CD4-positive, alpha-beta T cell (primary cell): Measurements from ENCODE around the gene OGT. TPM values are rescaled to one million over a fixed set of nuclear protein-coding genes. Genes with fewer than 3 reads are reported as not detected.
"Not testable (repeated sequence)": the region's sequence is repeated elsewhere in the genome, so short reads cannot be mapped to it uniquely, and the experiment has no call there.

Source experiments
- ATAC-seq: fragments of 200-7000 bp; cut with Tn5 transposase; one replicate; pipeline ENCODE4 v1.10.0; 2022; ENCODE audit warnings: mild to moderate bottlenecking; ENCODE audit not compliant: poor library complexity
- CTCF ChIA-PET: fragments of 350-600 bp; sonication (Branson Sonifier 250); formaldehyde crosslinking; loops from one replicate; lab custom pipeline; 2021; ENCODE audit warnings: antibody characterized with exemption, inconsistent platforms; lab: Charles Lee
- POLR2A ChIA-PET: fragments of 350-600 bp; sonication (Branson Sonifier 250); formaldehyde crosslinking; loops from one replicate; lab custom pipeline; 2021; ENCODE audit warnings: antibody characterized with exemption, inconsistent platforms; lab: Charles Lee
- DNase-seq, 14 experiments: peaks; one replicate each; pipeline ENCODE4 v3.0.0-alpha.2; 2013 to 2020; ENCODE audit warnings: mixed read lengths in 2 of 14
- H3K27ac ChIP-seq, 2 donors: one replicate each; pipeline versions ENCODE4 v1.5.1 to v1.7.0; 2013; ENCODE audit warnings: low read length in 2 of 2, low read depth in 1 of 2, mild to moderate bottlenecking in 1 of 2
- H3K27me3 ChIP-seq, 2 experiments: 1 replicate in 1 of 2; 2 replicates in 1 of 2; pipeline versions ENCODE4 v1.6.1 to v1.7.0; 2013; ENCODE audit warnings: low read length in 2 of 2, control low read depth in 1 of 2, mild to moderate bottlenecking in 1 of 2, moderate library complexity in 1 of 2; ENCODE audit not compliant: insufficient read depth in 2 of 2, control insufficient read depth in 1 of 2
- H3K36me3 ChIP-seq: one replicate; pipeline ENCODE4 v1.6.1; 2013; ENCODE audit warnings: low read length, control low read depth; ENCODE audit not compliant: insufficient read depth
- H3K4me1 ChIP-seq: one replicate; pipeline ENCODE4 v1.6.1; 2013; ENCODE audit warnings: low read length, control low read depth; ENCODE audit not compliant: insufficient read depth
- H3K4me3 ChIP-seq: one replicate; pipeline ENCODE4 v1.5.1; 2013; ENCODE audit warnings: mild to moderate bottlenecking, low read length, moderate library complexity
- H3K9me3 ChIP-seq, 2 experiments: 1 replicate in 1 of 2; 2 replicates in 1 of 2; pipeline versions ENCODE4 v1.6.1 to v1.7.0; 2013; ENCODE audit warnings: low read length in 2 of 2, mild to moderate bottlenecking in 2 of 2, control low read depth in 1 of 2, moderate library complexity in 1 of 2; ENCODE audit not compliant: control insufficient read depth in 1 of 2, insufficient read depth in 1 of 2
- H3K27ac Mint-ChIP-seq: one replicate; pipeline ENCODE4 v1.8.0; 2020; ENCODE audit warnings: mixed read lengths
- H3K27me3 Mint-ChIP-seq: one replicate; pipeline ENCODE4 v1.8.0; 2021; ENCODE audit warnings: mixed read lengths
- H3K36me3 Mint-ChIP-seq: one replicate; pipeline ENCODE4 v1.8.0; 2021; ENCODE audit warnings: low read depth, mixed read lengths
- H3K4me1 Mint-ChIP-seq: one replicate; pipeline ENCODE4 v1.8.0; 2021; ENCODE audit warnings: low read depth, mixed read lengths
- H3K4me3 Mint-ChIP-seq: one replicate; pipeline ENCODE4 v1.8.0; 2020; ENCODE audit warnings: mild to moderate bottlenecking, mixed read lengths
- H3K9me3 Mint-ChIP-seq: one replicate; pipeline ENCODE4 v1.8.0; 2020; ENCODE audit warnings: mixed read lengths
- CTCF ChIP-seq: fragments of 200-600 bp; IDR thresholded peaks from one replicate; pipeline ENCODE4 v1.8.0; 2022; ENCODE audit warnings: antibody characterized with exemption, mild to moderate bottlenecking
- intact Hi-C, 2 experiments: fragments of 100-400 bp; cut with DNase I in 1 of 2; cut with micrococcal nuclease in 1 of 2; formaldehyde crosslinking; loops; one replicate each; pipeline versions ENCODE4 v1.15.1 to v1.9.0; 2023 to 2025; cut with DNase I, micrococcal nuclease
- total RNA-seq, 174 experiments: library from RNA in 2 of 174; stranded (reverse) in 2 of 174; gene quantifications; one replicate each; pipeline ENCODE4 v1.2.3 and lab custom pipeline; 2021 to 2026

OGT gene
- total RNA-seq, 2 experiments from 2014 or later, result 279 to 295 TPM

DNA sequence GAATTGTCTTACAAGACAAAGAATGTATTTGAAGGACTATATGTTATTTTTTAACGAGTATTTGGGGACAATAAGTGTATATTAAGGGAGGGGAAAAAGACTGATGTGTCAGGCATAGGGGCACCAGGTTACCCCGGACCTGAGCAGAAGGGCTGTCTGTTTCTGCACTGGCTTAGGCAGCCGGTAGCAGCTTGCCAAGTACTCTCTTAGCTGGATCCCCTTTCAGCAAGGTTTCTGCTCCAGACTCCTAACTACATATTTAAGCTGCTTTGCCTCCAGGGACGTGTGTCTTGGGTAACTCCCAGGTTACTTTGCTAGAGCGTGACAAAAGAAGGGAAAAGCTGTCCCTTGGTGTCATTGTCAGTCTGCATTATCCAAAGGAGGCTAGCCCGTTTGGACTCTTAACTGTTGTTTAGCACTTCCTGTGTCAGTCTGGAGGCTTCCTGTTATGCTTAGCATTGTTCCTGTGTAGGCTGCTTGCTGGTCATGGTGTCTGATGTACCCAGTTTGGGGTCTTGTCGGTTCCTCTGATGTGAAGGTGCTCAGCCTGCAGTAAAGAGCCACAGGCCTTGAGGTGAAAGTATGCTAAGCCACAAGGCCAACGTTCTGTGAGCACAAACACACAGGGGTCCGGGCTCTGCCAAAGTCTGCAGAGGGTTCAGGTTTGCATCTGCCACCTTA, 73.8 kb downstream of the OGT start:
- ChIA-PET CTCF (no interaction called here), POLR2A (interaction anchor here (1.2 to 3.3 kb wide), 5 partner anchors 10 to 240 kb away, joined by 3 to 12 read pairs (median 4); partner anchors contain the start of genes CXCR3, OGT and TAF1)
- peak overlapping the region in 1 of 2 donors; percentile 26 for H3K27ac ChIP-seq
- H3K4me1 ChIP-seq, result peaks cover 45% of the 10 kb centered on the region
- intact Hi-C loops, result loop anchor here in 1 of 2 experiments (5.0 kb wide), 1 partner anchor 46 kb away; no protein-coding TSS in a partner anchor
- H3K36me3 Mint-ChIP-seq, result peaks cover 84% of the 10 kb centered on the region
- TF ChIP-seq CTCF, result no peak
- peaks cover 50% of the 10 kb centered on the region for H3K36me3 ChIP-seq
- H3K27ac Mint-ChIP-seq, result peak overlapping the region; percentile 93
- ATAC-seq (peak; percentile 74), DNase-seq (peak in 5 of 14 experiments; percentile 11 to 61 (median 45))
- no peaks in the 10 kb centered on the region for H3K27me3 ChIP-seq
- H3K4me1 Mint-ChIP-seq, result peaks cover 45% of the 10 kb centered on the region
- H3K4me3 Mint-ChIP-seq, result peak overlapping the region; percentile 58
- H3K4me3 ChIP-seq, result no peak overlapping the region
- no peaks in the 10 kb centered on the region for H3K27me3 Mint-ChIP-seq
- H3K9me3 Mint-ChIP-seq, result no peaks in the 10 kb centered on the region
- H3K9me3 ChIP-seq, result no peaks in the 10 kb centered on the region

DNA sequence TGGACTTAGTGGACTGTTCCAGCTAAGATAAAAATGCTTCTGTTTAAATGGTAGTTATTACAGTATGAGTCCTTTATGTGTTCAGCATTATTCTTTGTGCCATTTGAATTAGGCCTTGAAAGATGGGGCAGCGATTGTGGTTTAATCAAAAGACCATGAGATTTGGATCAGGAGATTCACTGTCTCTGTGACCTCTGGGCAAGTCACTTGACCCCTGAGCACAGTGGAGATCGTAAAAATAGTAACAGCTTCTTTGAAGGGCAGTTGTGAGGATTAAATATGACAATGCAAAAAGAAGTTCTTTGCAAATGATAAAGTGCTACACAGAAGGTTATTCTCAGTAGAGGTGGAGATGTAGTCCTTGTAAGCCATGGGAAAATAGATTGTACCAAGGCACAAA, 74.6 kb downstream of the OGT start:
- H3K9me3 ChIP-seq, result no peaks in the 10 kb centered on the region
- Mint-ChIP-seq H3K9me3 (no peaks in the 10 kb centered on the region), H3K4me1 (peaks cover 45% of the 10 kb centered on the region), H3K36me3 (peaks cover 80% of the 10 kb centered on the region), H3K27me3 (no peaks in the 10 kb centered on the region), H3K27ac (peak overlapping the region; percentile 93), H3K4me3 (peak overlapping the region; percentile 50)
- H3K27me3 ChIP-seq, result no peaks in the 10 kb centered on the region
- intact Hi-C loops, result loop anchor here in 1 of 2 experiments (5.0 kb wide), 1 partner anchor 45 kb away; no protein-coding TSS in a partner anchor
- peak overlapping the region in 1 of 2 donors; percentile 26 for H3K27ac ChIP-seq
- H3K36me3 ChIP-seq, result peaks cover 54% of the 10 kb centered on the region
- no peak overlapping the region for H3K4me3 ChIP-seq
- ATAC-seq, result no peak
- no peak for TF ChIP-seq CTCF
- no peak for DNase-seq
- ChIA-PET CTCF (interaction anchor here (0.9 kb wide), 1 partner anchor 9 kb away, joined by 3 read pairs; no protein-coding TSS in a partner anchor), POLR2A (interaction anchor here (1.2 to 3.3 kb wide), 5 partner anchors 9 to 241 kb away, joined by 3 to 14 read pairs (median 6); partner anchors contain the start of genes CXCR3, OGT and TAF1)
- H3K4me1 ChIP-seq, result peaks cover 45% of the 10 kb centered on the region

GRCh38 chrX:71609095-71609750, 76.3 kb downstream of the OGT start:
- H3K4me3 ChIP-seq, result no peak overlapping the region
- Mint-ChIP-seq H3K36me3 (peaks cover 77% of the 10 kb centered on the region), H3K9me3 (no peaks in the 10 kb centered on the region), H3K27me3 (no peaks in the 10 kb centered on the region), H3K4me3 (no peak overlapping the region), H3K27ac (peak overlapping the region; percentile 46), H3K4me1 (peaks cover 52% of the 10 kb centered on the region)
- no peaks in the 10 kb centered on the region for H3K27me3 ChIP-seq
- TF ChIP-seq CTCF, result no peak
- no peaks in the 10 kb centered on the region for H3K9me3 ChIP-seq
- ATAC-seq (peak; percentile 54), DNase-seq (peak in 3 of 14 experiments; percentile 48 to 57 (median 53))
- POLR2A ChIA-PET, result interaction anchor here (2.3 to 3.3 kb wide), 2 partner anchors 9 to 13 kb away, joined by 12 to 14 read pairs; partner anchors contain the start of gene CXCR3
- CTCF ChIA-PET, result no interaction called here
- H3K4me1 ChIP-seq, result peaks cover 45% of the 10 kb centered on the region
- peaks cover 50% of the 10 kb centered on the region for H3K36me3 ChIP-seq
- H3K27ac ChIP-seq, result no peak overlapping the region
- intact Hi-C loops, result loop anchor here (1.0 to 5.0 kb wide), 2 partner anchors 43 kb away; no protein-coding TSS in a partner anchor

- H3K27me3 Mint-ChIP-seq, H3K4me3 Mint-ChIP-seq, ATAC-seq, H3K27ac Mint-ChIP-seq, H3K27me3 ChIP-seq, H3K27ac ChIP-seq, CTCF ChIA-PET, H3K4me3 ChIP-seq, POLR2A ChIA-PET, H3K9me3 ChIP-seq, intact Hi-C loops, H3K9me3 Mint-ChIP-seq, DNase-seq: not testable (repeated sequence)
- H3K4me1 Mint-ChIP-seq, result peaks cover 43% of the 10 kb centered on the region
- Histone ChIP-seq H3K4me1 (peaks cover 53% of the 10 kb centered on the region), H3K36me3 (peaks cover 45% of the 10 kb centered on the region)
- H3K36me3 Mint-ChIP-seq, result peaks cover 72% of the 10 kb centered on the region
Observed at GRCh38 chrX:71611736-71612135, 78.8 kb downstream of the OGT start.
